LNCAP (cell line): ENCODE data around the gene SH3GL2.

ENCODE experiments used
- CTCF ChIP-seq: fragments of 450-650 bp; IDR thresholded peaks from 2 replicates; pipeline ENCODE4 v1.5.1; 2017; ENCODE audit warnings: mild to moderate bottlenecking

Gene SH3GL2

GRCh38 chr9:17624571-17624970 is 45.7 kb downstream of the SH3GL2 start:
- TF ChIP-seq CTCF, result no peak

GRCh38 chr9:17625644-17626388 is 47.0 kb downstream of the SH3GL2 start:
- TF ChIP-seq CTCF, result no peak

- no peak for TF ChIP-seq CTCF
These were observed 48.8 kb downstream of the SH3GL2 start for GRCh38 chr9:17627641-17628040.

GRCh38 chr9:17628624-17629023 is 49.8 kb downstream of the SH3GL2 start:
- no peak for TF ChIP-seq CTCF

GRCh38 chr9:17630531-17630949 is 51.7 kb downstream of the SH3GL2 start:
- TF ChIP-seq CTCF, result no peak

- no peak for TF ChIP-seq CTCF
These were observed 52.5 kb downstream of the SH3GL2 start for GRCh38 chr9:17631396-17631795.

GRCh38 chr9:17632994-17633393 is 54.1 kb downstream of the SH3GL2 start:
- no peak for TF ChIP-seq CTCF
